ENCODE data around the gene PTGES3.
A peak's percentile ranks its signal among the peaks of the same experiment; 100 is the strongest.

Gene PTGES3

GRCh38 chr12:56629459-56630179 is 58.5 kb downstream of the PTGES3 start:
- peak in 1 of 3 donors; percentile 42 for DNase-seq (ENCODE audit: low read depth in 3 of 3, low spot score in 1 of 3)

GRCh38 chr12:56628671-56629458 is 59.2 kb downstream of the PTGES3 start:
- DNase-seq (ENCODE audit: low read depth in 3 of 3, low spot score in 1 of 3): no peak

GRCh38 chr12:56626701-56627100 is 61.4 kb downstream of the PTGES3 start:
- no peak for DNase-seq (ENCODE audit: low read depth in 3 of 3, low spot score in 1 of 3)

- no peak for DNase-seq (ENCODE audit: low read depth in 3 of 3, low spot score in 1 of 3)
These were observed 65.5 kb downstream of the PTGES3 start for GRCh38 chr12:56622535-56622934.

- no peak for DNase-seq (ENCODE audit: low read depth in 3 of 3, low spot score in 1 of 3)
These were observed 71.2 kb downstream of the PTGES3 start for GRCh38 chr12:56616925-56617324.

- DNase-seq (ENCODE audit: low read depth in 3 of 3, low spot score in 1 of 3): no peak
These were observed 71.8 kb downstream of the PTGES3 start for GRCh38 chr12:56616244-56616643.

GRCh38 chr12:56614627-56615026 is 73.5 kb downstream of the PTGES3 start:
- no peak for DNase-seq (ENCODE audit: low read depth in 3 of 3, low spot score in 1 of 3)
